ENCODE results near the gene STPG1. TPM values are rescaled to one million over a fixed set of nuclear protein-coding genes. Genes with fewer than 3 reads are reported as not detected.

The STPG1 gene
- total and polyA plus RNA-seq, 2 donors (not counting 3 experiments of a cell fraction or from before 2014, with no cell fraction given): 6.3 to 10.2 TPM

DNA sequence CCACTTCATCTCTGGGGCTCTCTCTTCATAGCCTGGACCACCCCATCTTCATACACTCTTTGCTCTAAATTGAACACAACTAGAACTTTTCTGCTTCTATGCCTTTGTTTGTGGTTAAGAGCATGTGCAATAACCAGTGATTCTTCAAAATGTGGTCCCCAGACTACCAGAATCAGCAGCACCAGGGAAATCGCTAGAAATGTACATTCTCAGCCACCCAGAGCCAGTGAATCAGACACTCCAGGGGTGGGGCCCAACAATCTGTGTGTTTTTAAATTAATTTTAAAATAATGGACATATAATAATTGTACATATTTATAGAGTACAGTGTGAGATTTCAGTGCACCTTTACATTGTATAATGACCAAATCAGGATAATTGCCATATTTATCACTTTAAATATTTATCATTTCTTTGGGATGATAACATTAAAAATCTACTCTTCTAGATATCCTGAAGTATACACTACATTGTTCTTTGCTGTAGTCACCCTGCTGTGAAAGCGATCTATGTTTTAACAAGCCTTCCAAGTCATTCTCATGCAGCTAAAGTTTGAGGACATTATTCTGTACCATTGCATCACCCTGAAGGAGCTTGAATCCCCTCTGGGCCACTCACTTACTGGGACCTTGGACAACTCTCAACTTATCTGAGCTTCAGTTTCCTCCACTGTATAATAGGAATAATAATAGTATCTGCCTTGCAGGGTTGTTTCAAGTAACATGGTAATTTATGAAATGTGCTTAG is 83.6 kb downstream of the STPG1 start:
- H3K4me3 ChIP-seq (replicated peaks in 1 of 3; ENCODE audit: insufficient read depth in 1 of 3, low read depth in 1 of 3, low read length in 3 of 3): no peak overlapping the region
- no peak overlapping the region for H3K9ac ChIP-seq (replicated peaks; ENCODE audit: extremely low read depth, insufficient read depth, low read length)
- H3K9me3 ChIP-seq (replicated peaks; ENCODE audit: control insufficient read depth, insufficient read depth, low read length): no peaks in the 10 kb centered on the region
- no peaks in the 10 kb centered on the region for H3K4me1 ChIP-seq (ENCODE audit: control insufficient read depth, extremely low read depth, insufficient read depth, low read length)
- no peaks in the 10 kb centered on the region for H3K9me1 ChIP-seq (replicated peaks; ENCODE audit: control insufficient read depth, extremely low read depth, insufficient read depth, low read length)
- POLR2A ChIA-PET: no interaction called here
- intact Hi-C loops (cut with micrococcal nuclease): no loop called here
- no peak overlapping the region for H2AFZ ChIP-seq (ENCODE audit: low read depth, low read length)
- H3K36me3 ChIP-seq (ENCODE audit: control insufficient read depth in 2 of 2, extremely low read depth in 1 of 2, insufficient read depth in 2 of 2, low read length in 2 of 2): no peaks in the 10 kb centered on the region
- dilution Hi-C loops (cut with MboI; ENCODE audit: extremely low pct_ligation_motif_present, low sequenced_read_pairs): no loop called here
- no peak overlapping the region for H3K27ac ChIP-seq (ENCODE audit: insufficient read depth, low read depth, low read length)
- DNase-seq (ENCODE audit: low read depth, low spot score) (no peak), FAIRE-seq (no peak)
- CTCF ChIA-PET: interaction anchor here (0.8 kb wide), 1 partner anchor 29 kb away, joined by 4 read pairs; no protein-coding TSS in a partner anchor
- H4K20me1 ChIP-seq (replicated peaks; ENCODE audit: control insufficient read depth, extremely low read depth, insufficient read depth, low read length): no peaks in the 10 kb centered on the region
- peaks cover 14 to 29% of the 10 kb centered on the region in 2 experiments for H3K27me3 ChIP-seq (ENCODE audit: control insufficient read depth in 2 of 2, insufficient read depth in 2 of 2, low read length in 2 of 2)
- TF ChIP-seq, protein P1, sequence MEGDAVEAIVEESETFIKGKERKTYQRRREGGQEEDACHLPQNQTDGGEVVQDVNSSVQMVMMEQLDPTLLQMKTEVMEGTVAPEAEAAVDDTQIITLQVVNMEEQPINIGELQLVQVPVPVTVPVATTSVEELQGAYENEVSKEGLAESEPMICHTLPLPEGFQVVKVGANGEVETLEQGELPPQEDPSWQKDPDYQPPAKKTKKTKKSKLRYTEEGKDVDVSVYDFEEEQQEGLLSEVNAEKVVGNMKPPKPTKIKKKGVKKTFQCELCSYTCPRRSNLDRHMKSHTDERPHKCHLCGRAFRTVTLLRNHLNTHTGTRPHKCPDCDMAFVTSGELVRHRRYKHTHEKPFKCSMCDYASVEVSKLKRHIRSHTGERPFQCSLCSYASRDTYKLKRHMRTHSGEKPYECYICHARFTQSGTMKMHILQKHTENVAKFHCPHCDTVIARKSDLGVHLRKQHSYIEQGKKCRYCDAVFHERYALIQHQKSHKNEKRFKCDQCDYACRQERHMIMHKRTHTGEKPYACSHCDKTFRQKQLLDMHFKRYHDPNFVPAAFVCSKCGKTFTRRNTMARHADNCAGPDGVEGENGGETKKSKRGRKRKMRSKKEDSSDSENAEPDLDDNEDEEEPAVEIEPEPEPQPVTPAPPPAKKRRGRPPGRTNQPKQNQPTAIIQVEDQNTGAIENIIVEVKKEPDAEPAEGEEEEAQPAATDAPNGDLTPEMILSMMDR (IDR thresholded peaks at IDR 0.05; ENCODE audit: extremely low read depth in 1 of 2, insufficient read depth in 1 of 2, low read depth in 1 of 2, low read length in 2 of 2): no peak
- TF ChIP-seq MYC (IDR thresholded peaks at IDR 0.05; ENCODE audit: low read depth, low read length) (no peak), EZH2 (IDR thresholded peaks at IDR 0.05; ENCODE audit: borderline replicate concordance, low read depth, low read length, severe bottlenecking) (no peak), FOS (IDR thresholded peaks at IDR 0.05; ENCODE audit: borderline replicate concordance, insufficient read depth, low read length) (no peak), GATA2 (IDR thresholded peaks at IDR 0.05; ENCODE audit: insufficient read depth, insufficient read length, low read depth, low read length) (no peak), POLR2A (IDR thresholded peaks at IDR 0.05; ENCODE audit: low read depth, low read length) (no peak), POLR2AphosphoS5 (IDR thresholded peaks at IDR 0.05; ENCODE audit: insufficient read depth, low read depth, low read length) (no peak), JUN (IDR thresholded peaks at IDR 0.05; ENCODE audit: borderline replicate concordance, insufficient read depth, insufficient read length, low read depth) (no peak)
- TF ChIP-seq, protein P2, sequence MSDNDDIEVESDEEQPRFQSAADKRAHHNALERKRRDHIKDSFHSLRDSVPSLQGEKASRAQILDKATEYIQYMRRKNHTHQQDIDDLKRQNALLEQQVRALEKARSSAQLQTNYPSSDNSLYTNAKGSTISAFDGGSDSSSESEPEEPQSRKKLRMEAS (IDR thresholded peaks at IDR 0.05; ENCODE audit: insufficient read depth, insufficient read length): no peak
- no peak overlapping the region for H3K4me2 ChIP-seq (ENCODE audit: insufficient read depth, low read length)
- BruUV-seq (replicated peaks): no TSS peak
- H3K79me2 ChIP-seq (ENCODE audit: control insufficient read depth, insufficient read depth, low read length): no peaks in the 10 kb centered on the region

Measured in endothelial cell of umbilical vein (primary cell).